Measurements from ENCODE around the gene CRBN. TPM values are rescaled to one million over a fixed set of nuclear protein-coding genes. Genes with fewer than 3 reads are reported as not detected.

The CRBN gene
- total RNA-seq, 2 experiments from 2014 or later = 144 to 148 TPM

GRCh38 chr3:3117651-3118050, 61.8 kb downstream of the CRBN start:
- no peaks in the 10 kb centered on the region for H3K27me3 Mint-ChIP-seq
- no peak overlapping the region for H3K27ac Mint-ChIP-seq

GRCh38 chr3:3113042-3113709, 66.3 kb downstream of the CRBN start:
- POLR2A ChIA-PET = no interaction called here

More at GRCh38 chr3:3117651-3118050, 61.8 kb downstream of the CRBN start:
- Mint-ChIP-seq H3K4me3 (no peak overlapping the region), H3K36me3 (ENCODE audit: low read depth) (no peaks in the 10 kb centered on the region), H3K9me3 (no peaks in the 10 kb centered on the region), H3K4me1 (ENCODE audit: low read depth) (no peaks in the 10 kb centered on the region)
- H3K27ac ChIP-seq (ENCODE audit: low read depth in 1 of 2, low read length in 2 of 2) = no peak overlapping the region
- ChIA-PET CTCF (no interaction called here), POLR2A (no interaction called here)
- H3K9me3 ChIP-seq (ENCODE audit: control insufficient read depth in 1 of 2, insufficient read depth in 1 of 2, low read length in 2 of 2) = no peaks in the 10 kb centered on the region
- DNase-seq = no peak
- no peaks in the 10 kb centered on the region for H3K27me3 ChIP-seq (ENCODE audit: control insufficient read depth in 1 of 2, insufficient read depth in 2 of 2, low read length in 2 of 2)
- no peak overlapping the region for H3K4me3 ChIP-seq (ENCODE audit: low read length)
- intact Hi-C loops (cut with DNase I, micrococcal nuclease) = no loop called here
- no peaks in the 10 kb centered on the region for H3K4me1 ChIP-seq (ENCODE audit: insufficient read depth, low read length)
- no peaks in the 10 kb centered on the region for H3K36me3 ChIP-seq (ENCODE audit: insufficient read depth, low read length)
- no peak for ATAC-seq (ENCODE audit: poor library complexity)
- TF ChIP-seq CTCF (IDR thresholded peaks at IDR 0.05) = no peak

GRCh38 chr3:3110749-3111361, 68.6 kb downstream of the CRBN start:
- Mint-ChIP-seq H3K4me1 (ENCODE audit: low read depth) (peaks cover 16% of the 10 kb centered on the region), H3K36me3 (ENCODE audit: low read depth) (no peaks in the 10 kb centered on the region), H3K27me3 (peaks cover 11% of the 10 kb centered on the region), H3K27ac (peak overlapping the region; percentile 84), H3K9me3 (no peaks in the 10 kb centered on the region), H3K4me3 (no peak overlapping the region)
- no peak overlapping the region for H3K4me3 ChIP-seq (ENCODE audit: low read length)
- ChIA-PET CTCF (interaction anchor here (0.7 kb wide), 1 partner anchor 67 kb away, joined by 3 read pairs; no protein-coding TSS in a partner anchor), POLR2A (no interaction called here)
- ATAC-seq (ENCODE audit: poor library complexity) = no peak
- H3K36me3 ChIP-seq (ENCODE audit: insufficient read depth, low read length) = no peaks in the 10 kb centered on the region
- no peak for DNase-seq
- H3K27ac ChIP-seq (ENCODE audit: low read depth in 1 of 2, low read length in 2 of 2) = peak overlapping the region in 1 of 2 donors; percentile 82
- no peaks in the 10 kb centered on the region for H3K9me3 ChIP-seq (ENCODE audit: control insufficient read depth in 1 of 2, insufficient read depth in 1 of 2, low read length in 2 of 2)
- intact Hi-C loops (cut with DNase I, micrococcal nuclease) = no loop called here
- no peak for TF ChIP-seq CTCF (IDR thresholded peaks at IDR 0.05)
- H3K4me1 ChIP-seq (ENCODE audit: insufficient read depth, low read length) = peaks cover 9% of the 10 kb centered on the region
- no peaks in the 10 kb centered on the region for H3K27me3 ChIP-seq (ENCODE audit: control insufficient read depth in 1 of 2, insufficient read depth in 2 of 2, low read length in 2 of 2)

More at GRCh38 chr3:3113042-3113709, 66.3 kb downstream of the CRBN start:
- Mint-ChIP-seq H3K4me3 (no peak overlapping the region), H3K27me3 (peaks cover 5% of the 10 kb centered on the region), H3K9me3 (no peaks in the 10 kb centered on the region), H3K27ac (no peak overlapping the region), H3K4me1 (ENCODE audit: low read depth) (peaks cover 16% of the 10 kb centered on the region), H3K36me3 (ENCODE audit: low read depth) (no peaks in the 10 kb centered on the region)
- ATAC-seq (ENCODE audit: poor library complexity) (no peak), DNase-seq (no peak)
- no peaks in the 10 kb centered on the region for H3K36me3 ChIP-seq (ENCODE audit: insufficient read depth, low read length)
- CTCF ChIA-PET = interaction anchor here (1.0 kb wide), 1 partner anchor 11 kb away, joined by 3 read pairs; no protein-coding TSS in a partner anchor
- H3K9me3 ChIP-seq (ENCODE audit: control insufficient read depth in 1 of 2, insufficient read depth in 1 of 2, low read length in 2 of 2) = no peaks in the 10 kb centered on the region
- H3K4me3 ChIP-seq (ENCODE audit: low read length) = no peak overlapping the region
- H3K27me3 ChIP-seq (ENCODE audit: control insufficient read depth in 1 of 2, insufficient read depth in 2 of 2, low read length in 2 of 2) = no peaks in the 10 kb centered on the region
- peaks cover 9% of the 10 kb centered on the region for H3K4me1 ChIP-seq (ENCODE audit: insufficient read depth, low read length)
- H3K27ac ChIP-seq (ENCODE audit: low read depth in 1 of 2, low read length in 2 of 2) = no peak overlapping the region
- no peak for TF ChIP-seq CTCF (IDR thresholded peaks at IDR 0.05)
- intact Hi-C loops (cut with DNase I, micrococcal nuclease) = no loop called here
